CD4-positive, alpha-beta T cell treated with Interleukin-12 subunit alpha and Interleukin-12 subunit beta, for 1 hour (primary cell): Measurements from ENCODE around the gene SLC13A3.

ENCODE experiments used
- DNase-seq: peaks from one replicate; pipeline ENCODE4 v3.0.0-alpha.2; 2020

The SLC13A3 gene

GRCh38 chr20:46552460-46553420, 98.5 kb downstream of the SLC13A3 start:
- peak; percentile 27 for DNase-seq

DNA sequence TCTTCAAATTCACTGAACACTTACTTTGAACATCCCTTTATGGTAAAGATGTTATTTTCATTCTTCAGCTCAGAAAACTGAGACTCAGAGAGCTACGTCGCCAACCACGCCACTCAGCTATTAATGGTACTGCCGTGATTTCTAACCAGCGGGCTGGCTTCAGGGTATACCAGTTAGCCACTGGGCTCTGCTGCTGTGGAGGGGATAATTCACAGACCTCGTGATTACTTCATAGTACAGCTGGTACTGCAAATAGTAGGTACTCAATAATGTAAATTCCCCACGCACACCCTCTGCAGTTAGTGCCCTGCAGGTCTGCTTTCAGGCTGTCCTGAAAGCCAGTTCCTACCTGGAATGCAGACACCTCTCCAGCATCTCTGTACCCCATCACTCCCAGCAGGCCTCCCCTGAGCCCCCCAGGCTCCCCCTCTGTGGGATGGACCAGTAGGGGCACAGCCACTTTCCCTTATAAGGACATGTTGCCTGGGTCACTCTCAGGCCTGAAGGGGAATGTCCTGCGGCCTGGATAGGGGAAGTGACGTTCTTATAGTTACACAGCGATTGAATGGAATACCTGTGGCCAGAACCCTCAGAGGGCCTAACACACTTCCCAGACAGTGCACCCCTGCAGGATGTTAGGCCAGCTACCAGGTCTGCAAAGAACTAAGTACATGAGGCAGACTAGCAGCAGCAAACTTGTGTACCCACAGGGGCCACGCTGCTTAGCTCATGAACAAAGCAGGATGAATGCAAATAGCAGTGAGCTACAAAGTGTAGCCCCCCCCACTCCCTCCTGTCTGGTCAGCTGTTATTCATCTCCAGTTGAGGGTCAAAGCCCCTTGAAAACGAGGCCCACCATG, 99.5 kb downstream of the SLC13A3 start:
- no peak for DNase-seq

- DNase-seq: no peak
Observed at GRCh38 chr20:46550461-46550860, 100.8 kb downstream of the SLC13A3 start, which contains the start of gene OCSTAMP. Gene OCSTAMP, minus strand, starts transcription at chr20:46550654. Its CDS starts 94 bp downstream, at chr20:46550560.

- DNase-seq: no peak
Observed at GRCh38 chr20:46549188-46549972, 101.9 kb downstream of the SLC13A3 start.

- no peak for DNase-seq
Observed at GRCh38 chr20:46548688-46549087, 102.6 kb downstream of the SLC13A3 start.

GRCh38 chr20:46547995-46548394, 103.3 kb downstream of the SLC13A3 start:
- DNase-seq: no peak

DNA sequence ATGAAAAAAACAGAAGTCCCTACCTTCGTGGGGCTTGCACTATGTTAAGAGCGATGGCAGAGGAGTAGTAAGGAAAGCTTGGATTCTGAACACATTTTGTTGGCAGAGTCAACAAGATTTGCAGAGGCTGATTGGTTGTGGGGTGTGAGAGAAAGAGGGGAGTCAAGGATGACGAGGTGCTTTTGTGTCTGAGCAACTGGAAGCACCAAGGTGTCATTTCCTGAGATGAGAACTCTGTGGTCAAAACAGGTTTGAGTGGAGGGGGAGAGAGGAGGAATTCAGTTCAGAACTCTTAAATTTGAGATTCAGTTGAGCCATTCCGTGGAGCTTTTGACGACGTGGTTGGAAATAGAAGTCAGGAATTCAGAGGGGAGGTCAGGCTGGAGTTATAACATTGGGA, 104.3 kb downstream of the SLC13A3 start:
- no peak for DNase-seq

- no peak for DNase-seq
Observed at GRCh38 chr20:46546298-46546697, 105.0 kb downstream of the SLC13A3 start.

DNA sequence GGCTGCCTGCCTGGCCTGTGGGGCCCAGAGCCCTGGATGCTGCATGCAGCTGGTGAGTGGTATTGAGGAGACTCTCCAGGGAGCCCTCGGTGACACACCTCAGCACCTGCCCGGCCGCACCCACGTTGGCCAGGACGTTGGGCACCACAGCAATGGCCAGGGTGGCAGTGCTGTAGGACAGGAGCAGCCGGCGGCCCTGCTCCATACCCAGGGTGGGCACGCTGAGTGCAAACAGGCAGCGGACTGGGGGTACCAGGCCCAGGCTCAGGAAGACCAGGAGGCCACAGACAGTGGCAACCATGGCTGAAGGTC, 105.5 kb downstream of the SLC13A3 start:
- no peak for DNase-seq

GRCh38 chr20:46545077-46545826, 106.0 kb downstream of the SLC13A3 start:
- peak; percentile 23 for DNase-seq

GRCh38 chr20:46544576-46544975, 106.7 kb downstream of the SLC13A3 start:
- no peak for DNase-seq

GRCh38 chr20:46543959-46544358, 107.3 kb downstream of the SLC13A3 start:
- no peak for DNase-seq

DNA sequence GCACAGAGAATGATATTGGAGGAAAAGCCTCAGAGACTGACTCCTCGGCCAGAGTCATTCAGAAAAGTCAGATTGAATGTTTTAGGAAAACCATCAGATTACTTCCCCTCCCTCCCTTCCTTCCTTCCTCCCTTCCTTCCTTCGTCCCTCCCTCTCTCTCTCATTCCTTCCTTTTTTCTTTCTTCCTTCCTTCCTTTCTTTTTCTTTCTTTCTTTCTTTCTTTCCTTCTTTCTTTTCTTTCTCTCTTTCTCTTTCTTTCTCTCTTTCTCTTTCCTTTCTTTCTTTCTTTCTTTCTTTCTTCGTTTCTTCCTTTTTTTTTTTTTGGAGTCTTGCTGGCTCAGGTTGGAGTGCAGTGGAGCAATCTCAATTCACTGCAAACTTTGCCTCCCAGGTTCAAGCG, 108.2 kb downstream of the SLC13A3 start:
- DNase-seq: no peak

- no peak for DNase-seq
Observed at GRCh38 chr20:46541229-46541935, 109.9 kb downstream of the SLC13A3 start.

DNA sequence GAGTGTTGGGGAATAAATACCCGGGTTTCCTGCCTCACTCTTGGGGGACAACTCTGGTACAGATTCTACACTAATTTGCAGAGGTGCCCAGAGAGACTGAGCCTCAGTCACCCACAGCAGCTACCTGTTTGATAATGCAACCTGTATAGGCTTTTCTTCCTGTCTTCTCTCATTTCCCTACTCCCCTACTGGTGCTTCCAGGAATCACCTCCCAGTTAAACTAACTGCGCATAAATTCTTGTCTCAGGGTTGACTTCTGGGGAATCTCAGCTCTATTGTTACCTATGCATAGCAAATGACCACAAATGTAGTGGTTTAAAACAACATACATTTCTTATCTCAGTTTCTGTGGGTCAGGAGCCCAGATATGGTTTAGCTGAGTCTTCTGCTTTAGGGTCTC, 112.1 kb downstream of the SLC13A3 start:
- no peak for DNase-seq

DNA sequence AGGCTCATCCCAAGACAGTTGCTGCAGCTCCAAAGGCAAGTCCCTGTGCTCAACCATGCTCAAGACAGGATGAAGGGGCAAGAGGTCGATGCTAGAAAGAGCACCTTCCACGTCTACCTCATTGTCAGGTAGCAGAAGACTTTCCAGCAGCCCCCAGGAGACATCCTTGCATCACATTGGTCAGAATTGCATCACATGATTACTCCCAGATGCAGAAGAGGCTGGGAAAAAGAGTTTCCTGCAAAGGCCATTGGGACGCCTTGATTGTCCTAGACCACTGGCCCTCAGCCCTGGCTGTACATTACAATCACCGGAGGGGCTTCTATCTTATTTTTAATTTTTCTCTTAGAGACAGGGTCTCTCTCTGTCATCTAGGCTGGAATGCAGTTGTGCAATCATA, 120.6 kb downstream of the SLC13A3 start:
- DNase-seq: no peak

- no peak for DNase-seq
Observed at GRCh38 chr20:46523696-46524328, 127.4 kb downstream of the SLC13A3 start.

DNA sequence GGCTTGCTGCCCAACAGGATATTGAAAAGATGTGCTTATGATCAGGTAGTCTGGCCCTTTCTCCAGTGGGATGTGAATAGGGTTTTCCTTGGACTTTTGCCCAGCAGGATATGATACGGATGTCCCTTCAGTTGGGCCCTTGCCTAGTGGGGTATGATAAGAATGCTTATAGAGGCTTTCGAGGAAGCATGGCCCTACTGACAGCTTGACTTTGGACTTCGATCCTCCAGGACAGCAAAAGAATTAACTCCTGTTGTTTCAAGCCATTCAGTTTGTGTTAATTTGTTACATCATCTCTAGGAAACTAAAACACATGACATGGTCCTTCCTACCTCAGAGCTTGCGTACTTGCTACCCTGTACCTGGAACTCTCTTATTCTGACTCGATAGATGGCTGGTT, 128.2 kb downstream of the SLC13A3 start:
- no peak for DNase-seq

GRCh38 chr20:46520976-46521579, 130.2 kb downstream of the SLC13A3 start:
- peak; percentile 50 for DNase-seq

GRCh38 chr20:46520540-46520939, 130.7 kb downstream of the SLC13A3 start:
- no peak for DNase-seq
